GM19351 (cell line): Measurements from ENCODE around the gene PRDM12.

Source experiments
- ATAC-seq: cut with Tn5 transposase; IDR thresholded peaks from one replicate; pipeline ENCODE4 v1.9.1; 2021; ENCODE audit warnings: mild to moderate bottlenecking, moderate library complexity; ENCODE audit not compliant: unreplicated experiment

PRDM12 gene

DNA sequence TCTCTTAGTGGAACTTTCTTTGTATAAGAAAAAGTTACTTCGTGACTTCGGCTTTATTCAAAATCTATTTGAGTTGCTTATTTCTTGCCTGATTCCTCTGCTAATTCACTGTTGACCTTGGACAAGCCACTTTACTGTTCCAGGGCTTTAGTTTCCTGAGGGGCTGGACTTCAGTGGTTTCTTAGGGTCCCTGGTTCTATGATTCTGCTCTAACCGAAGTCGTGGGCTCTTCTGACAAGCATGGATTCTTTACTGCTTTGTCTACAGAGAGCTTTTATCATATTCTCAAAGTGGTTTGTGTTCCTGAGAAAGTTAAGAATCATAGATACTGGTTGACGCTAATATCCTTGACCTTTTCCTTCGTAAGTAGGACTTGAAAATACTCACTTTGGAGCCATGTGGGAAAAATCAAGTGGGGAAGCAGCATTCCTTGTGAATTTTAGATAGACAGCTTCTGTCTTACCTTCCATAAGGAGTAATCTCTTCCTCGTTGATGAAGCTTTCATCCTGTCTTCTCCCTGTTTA lies 50.3 kb downstream of the PRDM12 start:
- no peak for ATAC-seq

DNA sequence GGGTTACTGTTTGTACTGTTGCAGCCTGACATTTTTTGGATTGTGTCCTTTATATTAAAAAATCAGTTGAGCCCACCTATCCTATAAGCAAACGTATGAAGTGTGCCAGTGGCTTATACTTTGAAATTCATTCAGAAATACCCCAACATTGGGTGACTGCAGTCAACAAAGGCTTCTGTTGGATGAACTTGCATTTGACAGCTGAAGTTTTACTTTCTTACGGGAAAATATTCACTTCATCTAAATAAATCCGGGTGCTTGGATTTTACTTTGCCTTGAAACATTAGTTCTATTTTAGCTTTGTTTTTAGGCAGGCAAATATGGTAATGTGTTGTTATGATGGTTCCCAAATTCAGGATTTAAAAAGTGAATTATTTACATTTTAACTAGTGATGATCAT lies 50.9 kb downstream of the PRDM12 start:
- no peak for ATAC-seq

DNA sequence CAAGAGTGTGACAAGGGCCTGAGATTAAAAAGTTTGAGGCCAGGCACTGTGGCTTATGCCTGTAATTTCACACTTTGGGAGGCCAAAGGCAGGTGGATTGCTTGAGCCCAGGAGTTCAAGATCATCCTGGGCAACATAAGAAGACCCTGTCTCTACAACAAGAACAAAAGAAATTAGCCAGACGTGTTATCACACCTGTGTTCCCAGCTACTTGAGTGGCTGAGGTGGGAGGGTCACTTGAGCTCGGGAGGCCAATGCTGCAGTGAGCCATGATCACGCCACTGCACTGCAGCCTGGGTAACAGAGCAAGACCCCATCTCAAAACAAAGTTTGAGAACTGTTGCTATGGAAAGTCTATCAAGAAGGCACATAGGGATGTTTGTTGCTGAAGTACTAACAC lies 54.2 kb downstream of the PRDM12 start:
- ATAC-seq: no peak

- ATAC-seq: no peak
Measured at GRCh38 chr9:130720762-130721161, 56.4 kb downstream of the PRDM12 start.

- ATAC-seq: no peak
Measured at GRCh38 chr9:130728721-130729120, 64.3 kb downstream of the PRDM12 start.

- no peak for ATAC-seq
Measured at GRCh38 chr9:130729145-130729544, 64.8 kb downstream of the PRDM12 start.

- ATAC-seq: no peak
Measured at GRCh38 chr9:130731355-130731754, 67.0 kb downstream of the PRDM12 start.

- ATAC-seq: no peak
Measured at GRCh38 chr9:130732136-130732535, 67.7 kb downstream of the PRDM12 start.
